Right cardiac atrium (tissue), 5 donors: ENCODE data around the gene GPRC6A. TPM values are rescaled to one million over a fixed set of nuclear protein-coding genes. Genes with fewer than 3 reads are reported as not detected.
"Not testable (repeated sequence)": the region's sequence is repeated elsewhere in the genome, so short reads cannot be mapped to it uniquely, and the experiment has no call there.

Experiments
- ATAC-seq, 2 donors: fragments of 200-7000 bp; cut with Tn5 transposase; one replicate each; pipeline versions ENCODE4 v1.8.0 to v1.9.1; 2020; ENCODE audit warnings: moderate library complexity in 2 of 2, mild to moderate bottlenecking in 1 of 2
- DNase-seq, 3 donors: peaks; one replicate each; pipeline ENCODE4 v3.0.0-alpha.2; 2020
- H3K27ac ChIP-seq: one replicate; pipeline ENCODE4 v1.5.1; 2013; ENCODE audit warnings: mild to moderate bottlenecking, low read length, control low read depth, moderate library complexity
- H3K27me3 ChIP-seq: one replicate; pipeline ENCODE4 v1.6.1; 2013; ENCODE audit not compliant: control insufficient read depth, insufficient read depth
- H3K4me1 ChIP-seq: one replicate; pipeline ENCODE4 v1.6.1; 2013; ENCODE audit warnings: low read length; ENCODE audit not compliant: control insufficient read depth, insufficient read depth
- H3K4me3 ChIP-seq: one replicate; pipeline ENCODE4 v1.5.1; 2013; ENCODE audit warnings: low read length, control low read depth
- H3K9me3 ChIP-seq: one replicate; pipeline ENCODE4 v1.6.1; 2013; ENCODE audit warnings: low read length; ENCODE audit not compliant: control insufficient read depth
- WGBS: extraction: QIAGEN DNeasy Blood & Tissue Kit; methylation state at CpG from one replicate; pipeline ENCODE4 v1.1.7; 2013; 5-methylcytosine and 5-hydroxymethylcytosine counted together
- intact Hi-C, 4 donors: fragments of 100-400 bp; cut with DNase I; formaldehyde crosslinking; loops; one replicate each; pipeline versions ENCODE4 v1.11.0 to v1.14.0; 2022 to 2023
- polyA plus RNA-seq: library from polyadenylated mRNA; stranded (reverse); fragments of 200-250 nt; gene quantifications from one replicate; pipeline ENCODE4 v1.2.3, GENCODE V29; 2013
- total RNA-seq, 4 donors: library from RNA; stranded (reverse); fragmentation: NEBNext Ultra II Directional; extraction: Animal tissue kit (Norgen Biotek cat#: 25700); gene quantifications; one replicate each; pipeline ENCODE4 v1.2.1, GENCODE V29; 2021
- donor health status: healthy with polysubstance abuse.
- donor health status: DM: no; HTN: yes; CAD: no.
- donor health status: DM: no; HTN: no; CAD: no.
- donor health status: DM: no; HTN: yes; CAD: no; lungs with severe emphysema.
- donor health status: DM: yes; HTN: yes; CAD: no.

The GPRC6A gene
- total and polyA plus RNA-seq, 5 donors = not detected

DNA sequence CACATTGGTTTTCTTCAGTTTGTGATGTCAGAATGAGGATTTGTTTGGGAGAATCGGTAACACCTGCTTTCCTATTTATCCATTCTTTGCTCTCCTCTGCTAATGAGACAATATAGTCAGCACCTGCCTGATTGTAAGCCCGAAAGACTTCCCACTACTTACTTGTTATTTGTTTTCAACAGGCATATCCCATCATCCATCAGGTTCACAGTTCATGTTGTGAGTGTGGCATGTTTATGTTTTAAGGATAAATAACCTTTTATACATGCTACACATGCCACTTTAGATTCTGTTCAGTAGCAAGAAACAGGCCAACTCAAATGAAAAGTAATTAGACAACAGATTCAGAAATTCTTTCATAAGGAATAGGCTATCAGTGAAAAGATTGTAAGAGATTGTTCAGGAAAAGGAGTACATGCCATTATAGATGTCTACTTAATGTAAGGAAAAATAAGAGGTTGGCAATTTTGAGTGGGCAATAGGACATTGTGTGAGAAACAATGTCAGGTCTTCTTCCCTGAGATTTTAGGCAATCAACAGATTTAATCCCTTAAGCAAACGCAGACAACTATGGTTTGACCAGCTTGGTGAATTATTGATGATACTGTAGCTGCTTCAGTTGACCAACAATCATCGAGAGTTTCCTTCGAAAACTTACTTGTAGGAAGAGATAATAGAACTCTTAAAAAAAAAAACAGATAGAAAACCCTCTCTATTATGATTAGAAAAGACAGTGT, 7.9 kb upstream of the GPRC6A start:
- WGBS = 80% methylated on average over 5 of the region's 5 CpGs
- H3K27ac ChIP-seq = no peak overlapping the region
- H3K4me3 ChIP-seq = no peak overlapping the region
- no peaks in the 10 kb centered on the region for H3K4me1 ChIP-seq
- no peaks in the 10 kb centered on the region for H3K9me3 ChIP-seq
- DNase-seq = no peak
- intact Hi-C loops = no loop called here
- ATAC-seq = no peak
- H3K27me3 ChIP-seq = no peaks in the 10 kb centered on the region

DNA sequence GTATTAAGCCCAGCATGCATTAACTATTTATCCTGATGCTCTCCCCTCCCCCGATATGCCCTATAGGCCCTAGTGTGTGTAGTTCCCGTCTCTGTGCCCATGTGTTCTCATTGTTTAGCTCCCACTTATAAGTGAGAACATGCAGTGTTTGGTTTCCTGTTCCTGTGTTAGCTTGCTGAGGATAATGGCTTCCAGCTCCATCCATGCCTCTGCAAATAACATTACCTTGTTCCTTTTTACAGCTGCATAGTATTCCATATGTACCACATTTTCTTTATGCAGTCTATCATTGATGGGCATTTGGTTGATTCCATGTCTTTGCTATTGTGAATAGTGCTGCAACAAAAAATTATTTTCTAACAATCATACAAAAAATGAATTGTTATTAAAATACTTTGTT, 5.6 kb upstream of the GPRC6A start:
- DNase-seq, H3K9me3 ChIP-seq, H3K4me1 ChIP-seq, H3K27me3 ChIP-seq, intact Hi-C loops, H3K4me3 ChIP-seq, ATAC-seq, H3K27ac ChIP-seq: not testable (repeated sequence)
- WGBS = 91% methylated on average over 2 of the region's 2 CpGs

DNA sequence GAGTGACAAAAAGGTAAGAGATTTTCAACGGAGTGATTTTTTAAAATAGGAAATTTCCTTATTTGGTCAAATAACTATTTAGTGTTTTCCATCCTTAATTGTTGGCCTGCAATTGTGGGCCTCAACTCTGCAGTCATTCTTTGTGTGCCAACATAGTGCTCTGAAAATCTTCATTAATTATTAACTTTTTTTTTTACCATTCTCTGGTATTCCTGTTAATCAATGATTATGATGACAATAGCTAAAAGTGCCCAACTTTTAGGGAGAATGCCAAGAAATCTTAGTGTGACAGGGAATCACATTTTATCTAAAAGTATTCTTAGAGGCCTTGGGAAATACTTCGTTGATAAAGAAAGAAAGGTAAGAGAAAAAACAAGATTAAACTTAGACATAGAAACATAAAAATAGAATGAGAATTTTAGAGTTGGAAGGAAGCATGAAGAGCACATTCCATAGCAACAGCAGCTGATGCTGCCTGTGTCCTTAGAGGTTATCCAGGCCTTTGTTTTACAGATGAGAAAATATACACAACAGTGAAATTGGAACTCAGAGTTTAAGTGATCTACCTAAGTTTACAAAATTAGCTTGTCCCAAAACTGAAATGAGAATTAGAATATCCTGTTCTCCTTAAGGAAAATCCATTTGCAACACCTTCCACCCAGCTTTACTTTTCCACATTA, 1.2 kb downstream of the GPRC6A start:
- H3K9me3 ChIP-seq = no peaks in the 10 kb centered on the region
- intact Hi-C loops = no loop called here
- DNase-seq = no peak
- no peaks in the 10 kb centered on the region for H3K4me1 ChIP-seq
- no peak for ATAC-seq
- no peak overlapping the region for H3K27ac ChIP-seq
- WGBS = 45% methylated on average over 2 of the region's 2 CpGs
- no peak overlapping the region for H3K4me3 ChIP-seq
- H3K27me3 ChIP-seq = no peaks in the 10 kb centered on the region

DNA sequence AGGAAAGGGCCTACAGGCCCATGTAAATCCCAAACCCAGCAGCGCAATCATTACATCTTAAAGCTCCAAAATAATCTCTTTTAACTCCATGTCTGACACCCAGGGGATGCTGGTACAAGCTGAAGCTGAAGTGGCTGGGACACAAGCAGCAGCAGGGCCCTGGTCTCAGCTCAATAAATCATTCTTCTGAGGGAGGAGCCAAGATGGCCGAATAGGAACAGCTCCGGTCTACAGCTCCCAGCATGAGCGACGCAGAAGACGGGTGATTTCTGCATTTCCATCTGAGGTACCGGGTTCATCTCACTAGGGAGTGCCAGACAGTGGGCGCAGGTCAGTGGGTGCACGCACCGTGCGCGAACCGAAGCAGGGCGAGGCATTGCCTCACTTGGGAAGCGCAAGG, 12.5 kb downstream of the GPRC6A start:
- ATAC-seq, intact Hi-C loops: not testable (repeated sequence)
- 94% methylated on average over 15 of the region's 15 CpGs for whole genome bisulfite sequencing

DNA sequence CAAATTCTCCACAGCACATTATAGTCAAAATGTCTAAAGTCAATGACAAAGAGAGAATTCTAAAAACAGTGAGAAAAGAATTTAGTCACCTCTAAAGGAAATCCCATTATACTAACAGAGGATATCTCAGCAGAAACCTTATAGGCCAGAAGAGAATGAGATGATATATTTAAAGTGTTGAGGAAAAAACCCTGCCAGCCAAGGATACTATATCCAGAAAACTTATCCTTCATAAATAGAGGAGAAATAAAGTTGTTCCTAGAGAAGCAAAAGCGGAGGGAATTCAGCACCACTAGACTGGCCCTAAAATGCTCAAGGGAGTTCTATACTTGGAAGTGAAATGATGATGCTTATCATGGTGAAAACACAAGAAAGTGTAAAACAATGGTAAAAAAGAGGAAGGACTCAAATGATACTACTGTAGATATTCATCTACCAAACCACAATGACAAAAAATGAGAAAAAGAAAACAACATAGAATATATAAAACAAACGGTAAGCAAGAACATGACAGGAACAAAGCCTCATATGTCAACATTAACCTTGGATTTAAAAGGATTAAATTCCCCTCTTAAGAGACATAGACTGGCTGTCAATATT, 16.7 kb downstream of the GPRC6A start:
- 88% methylated on average over 2 of the region's 2 CpGs for WGBS
- intact Hi-C loops = no loop called here
- Histone ChIP-seq H3K27me3 (no peaks in the 10 kb centered on the region), H3K9me3 (no peaks in the 10 kb centered on the region), H3K4me1 (no peaks in the 10 kb centered on the region), H3K27ac (no peak overlapping the region), H3K4me3 (no peak overlapping the region)
- DNase-seq (no peak), ATAC-seq (no peak)

More for the DNA sequence above, 12.5 kb downstream of the GPRC6A start:
- H3K27ac ChIP-seq, H3K9me3 ChIP-seq, H3K4me3 ChIP-seq, H3K4me1 ChIP-seq, DNase-seq, H3K27me3 ChIP-seq: not testable (repeated sequence)

DNA sequence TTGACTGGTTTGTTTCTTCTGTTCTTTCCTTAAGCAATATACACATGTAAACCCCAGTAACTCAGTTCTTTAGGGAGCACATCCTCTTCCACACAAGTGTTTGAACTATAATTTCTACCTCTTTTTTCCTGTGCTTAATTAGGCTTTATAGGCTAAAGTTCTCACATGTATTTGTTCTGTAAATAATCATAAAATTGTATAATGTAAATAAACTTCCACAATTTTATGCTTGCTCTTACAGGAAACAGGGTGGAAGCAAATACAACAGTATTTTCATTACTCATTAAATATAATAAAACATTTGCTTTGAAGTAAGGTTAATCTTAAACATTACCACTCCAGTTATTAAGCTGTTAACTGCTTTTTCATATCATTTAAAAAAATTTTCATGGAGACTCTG, 26.9 kb downstream of the GPRC6A start:
- Histone ChIP-seq H3K4me1 (no peaks in the 10 kb centered on the region), H3K27me3 (no peaks in the 10 kb centered on the region), H3K27ac (no peak overlapping the region), H3K9me3 (no peaks in the 10 kb centered on the region), H3K4me3 (no peak overlapping the region)
- no peak for DNase-seq
- intact Hi-C loops = no loop called here
- ATAC-seq = no peak

DNA sequence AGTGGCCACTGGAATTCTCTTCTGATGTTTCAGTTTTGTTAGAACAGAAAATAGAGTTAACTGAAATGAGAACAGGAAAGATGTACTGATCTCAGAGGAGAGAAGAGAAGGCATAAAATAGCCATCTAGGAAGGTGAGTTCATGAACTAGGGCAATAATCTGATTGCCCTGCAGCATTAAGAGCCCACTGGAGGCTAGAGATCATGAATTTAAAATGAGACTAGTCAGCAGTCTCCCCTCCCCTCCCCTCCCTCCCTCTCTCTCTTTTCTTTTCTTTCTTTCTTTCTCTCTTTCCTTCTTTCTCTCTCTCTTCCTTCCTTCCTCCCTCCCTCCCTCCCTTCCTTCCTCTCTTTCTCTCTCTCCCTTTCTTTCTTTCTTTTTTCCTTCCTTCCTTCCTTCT, 28.9 kb downstream of the GPRC6A start:
- DNase-seq (no peak), ATAC-seq (no peak)
- no peaks in the 10 kb centered on the region for H3K4me1 ChIP-seq
- H3K4me3 ChIP-seq = no peak overlapping the region
- H3K27ac ChIP-seq = no peak overlapping the region
- H3K9me3 ChIP-seq = no peaks in the 10 kb centered on the region
- intact Hi-C loops = no loop called here
- no peaks in the 10 kb centered on the region for H3K27me3 ChIP-seq

DNA sequence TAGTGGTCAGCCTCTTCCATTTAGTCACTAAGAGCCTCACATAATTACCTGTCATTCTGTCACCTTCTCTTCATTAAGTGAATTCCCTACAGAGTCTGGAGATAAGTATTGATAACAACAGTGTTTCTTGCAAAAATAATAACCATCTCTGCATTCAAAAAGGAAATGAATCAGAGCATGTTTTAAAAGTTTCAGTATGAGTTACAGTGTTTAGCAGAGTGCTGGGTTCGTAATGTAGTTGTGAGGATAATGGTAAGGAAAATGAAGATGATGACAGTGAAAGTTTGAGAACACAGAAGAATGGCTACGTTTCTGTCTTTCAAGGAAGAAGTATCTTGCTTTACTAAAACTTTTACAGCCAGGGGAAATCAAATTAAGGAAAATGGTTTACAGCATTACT, 31.3 kb downstream of the GPRC6A start:
- H3K4me1 ChIP-seq = no peaks in the 10 kb centered on the region
- 45% methylated on average over 2 of the region's 2 CpGs for WGBS
- H3K27ac ChIP-seq = no peak overlapping the region
- no peaks in the 10 kb centered on the region for H3K9me3 ChIP-seq
- no peaks in the 10 kb centered on the region for H3K27me3 ChIP-seq
- H3K4me3 ChIP-seq = no peak overlapping the region
- ATAC-seq = no peak
- DNase-seq = no peak
- intact Hi-C loops = no loop called here

DNA sequence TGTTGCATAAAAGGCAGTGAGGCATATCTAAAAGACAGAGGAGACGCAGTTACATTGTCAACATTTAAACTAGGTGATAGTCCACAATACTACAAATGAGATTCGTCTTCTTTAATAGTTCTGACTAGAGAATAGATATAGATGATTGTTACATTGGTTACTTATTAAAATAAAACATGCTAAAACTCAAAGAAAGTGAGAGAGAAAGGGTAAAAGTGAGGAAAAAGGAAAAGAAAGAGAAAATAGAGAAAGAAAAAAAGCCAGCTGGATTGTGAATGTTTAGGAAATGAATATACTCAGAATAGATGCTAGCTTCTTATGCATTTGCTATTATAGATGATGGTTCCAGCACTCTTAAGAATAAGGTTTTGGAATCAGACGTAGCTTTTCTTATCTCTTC, 35.7 kb downstream of the GPRC6A start:
- H3K27ac ChIP-seq = no peak overlapping the region
- no peaks in the 10 kb centered on the region for H3K4me1 ChIP-seq
- no peak overlapping the region for H3K4me3 ChIP-seq
- ATAC-seq (no peak), DNase-seq (no peak)
- intact Hi-C loops = no loop called here
- no peaks in the 10 kb centered on the region for H3K9me3 ChIP-seq
- 57% methylated on average over 3 of the region's 3 CpGs for WGBS
- no peaks in the 10 kb centered on the region for H3K27me3 ChIP-seq

DNA sequence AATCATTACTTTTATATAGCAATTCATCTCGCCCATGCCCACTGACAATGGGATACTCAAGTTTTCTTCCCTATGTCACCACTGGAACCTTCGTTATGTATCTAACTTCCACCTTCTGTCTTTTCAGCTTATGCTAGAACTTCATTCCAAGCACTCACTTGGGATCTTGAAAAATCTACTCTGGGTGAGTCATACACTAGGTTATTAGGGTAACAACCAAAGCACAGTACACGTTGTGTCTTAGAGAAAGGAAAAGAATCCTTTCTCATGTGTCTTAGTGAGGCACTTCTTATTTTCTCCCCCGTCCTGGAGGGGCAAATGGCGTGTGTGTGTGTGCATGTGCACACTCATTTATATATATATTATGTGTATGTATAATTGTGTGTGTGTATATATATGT, 45.0 kb downstream of the GPRC6A start:
- ATAC-seq = no peak

DNA sequence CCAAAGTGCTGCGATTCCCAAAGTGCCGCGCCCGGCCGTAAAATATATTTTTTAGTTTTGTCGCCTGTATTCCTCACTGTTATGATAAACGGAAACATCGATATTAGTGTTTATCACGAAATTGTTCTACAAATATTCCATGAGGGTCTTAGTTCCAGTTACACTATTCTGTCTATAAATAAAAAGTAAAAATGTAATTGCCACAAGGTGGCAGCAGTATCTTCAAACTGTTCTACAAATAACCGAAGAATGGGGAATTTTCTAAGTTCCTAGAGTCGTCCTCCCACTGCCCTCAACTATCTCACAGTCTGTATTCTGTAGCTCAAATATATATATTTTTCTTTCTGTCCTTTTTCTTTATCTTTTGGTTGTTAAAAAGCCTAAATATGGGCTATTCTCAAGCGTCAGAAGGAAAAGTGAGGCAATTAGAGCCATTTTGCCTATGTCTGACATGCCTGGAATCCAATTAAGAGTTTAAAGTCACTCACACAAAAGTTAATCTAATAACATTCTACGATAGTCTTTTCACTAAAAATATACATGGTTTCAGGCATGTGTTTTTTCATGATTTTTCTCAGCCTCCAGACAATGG, 49.2 kb downstream of the GPRC6A start:
- no peaks in the 10 kb centered on the region for H3K9me3 ChIP-seq
- intact Hi-C loops = loop anchor here in 2 of 4 donors (10.0 kb wide), 2 partner anchors 65 to 175 kb away; no protein-coding TSS in a partner anchor
- 26% methylated on average over 13 of the region's 13 CpGs for WGBS
- H3K4me1 ChIP-seq = no peaks in the 10 kb centered on the region
- ATAC-seq = no peak
- no peak for DNase-seq
- no peak overlapping the region for H3K4me3 ChIP-seq
- no peaks in the 10 kb centered on the region for H3K27me3 ChIP-seq
- H3K27ac ChIP-seq = no peak overlapping the region

More for the DNA sequence above, 45.0 kb downstream of the GPRC6A start:
- 66% methylated on average over 5 of the region's 5 CpGs for WGBS
- Histone ChIP-seq H3K27me3 (no peaks in the 10 kb centered on the region), H3K4me3 (no peak overlapping the region), H3K4me1 (no peaks in the 10 kb centered on the region), H3K9me3 (no peaks in the 10 kb centered on the region), H3K27ac (no peak overlapping the region)
- intact Hi-C loops = no loop called here
- DNase-seq = no peak
